H1 (cell line): ENCODE measurements around the gene ADRB2. TPM values are rescaled to one million over a fixed set of nuclear protein-coding genes. Genes with fewer than 3 reads are reported as not detected.

Source experiments
- CTCF ChIA-PET: fragments of 300-600 bp; sonication (Branson Sonifier 250); formaldehyde crosslinking; loops from one replicate; lab custom pipeline; 2021; ENCODE audit not compliant: partially characterized antibody; lab: Charles Lee
- POLR2A ChIA-PET: fragments of 300-600 bp; sonication (Branson Sonifier 250); formaldehyde crosslinking; loops from one replicate; lab custom pipeline; 2021; ENCODE audit warnings: inconsistent platforms; ENCODE audit not compliant: partially characterized antibody; lab: Charles Lee
- DNase-seq, 2 experiments: peaks; one replicate each; pipeline versions ENCODE4 v3.0.0 to v3.0.0-alpha.2; 2010 to 2022; ENCODE audit warnings: low spot score in 2 of 2, low read depth in 1 of 2, mixed read lengths in 1 of 2
- FAIRE-seq: peaks from 2 replicates; lab custom pipeline; 2011; peaks lifted over from hg19 to GRCh38; lab: Jason Lieb, UNC
- H2AFZ ChIP-seq: 2 replicates; pipeline ENCODE4 v1.8.1; 2012; ENCODE audit warnings: low read length, inconsistent platforms
- H2AK5ac ChIP-seq: 2 replicates; pipeline ENCODE4 v1.6.1; 2013; ENCODE audit warnings: low read depth, low read length
- H2BK120ac ChIP-seq: replicated peaks from 2 replicates; pipeline ENCODE3; 2013; ENCODE audit warnings: low read depth, low read length, inconsistent platforms
- H2BK12ac ChIP-seq: 2 replicates; pipeline ENCODE4 v1.6.1; 2013; ENCODE audit warnings: low read depth, low read length
- H2BK15ac ChIP-seq: 2 replicates; pipeline ENCODE4 v1.6.1; 2013; ENCODE audit warnings: low read length
- H2BK20ac ChIP-seq: 2 replicates; pipeline ENCODE4 v1.6.1; 2013; ENCODE audit warnings: low read length
- H2BK5ac ChIP-seq: 2 replicates; pipeline ENCODE4 v1.6.1; 2013; ENCODE audit warnings: low read depth, low read length
- H3K14ac ChIP-seq: 2 replicates; pipeline ENCODE4 v1.6.1; 2013; ENCODE audit warnings: inconsistent platforms; ENCODE audit not compliant: insufficient read length
- H3K18ac ChIP-seq: 2 replicates; pipeline ENCODE4 v1.6.1; 2013; ENCODE audit warnings: low read length; ENCODE audit errors: extremely low read depth
- H3K23ac ChIP-seq: 2 replicates; pipeline ENCODE4 v1.6.1; 2013; ENCODE audit warnings: inconsistent platforms; ENCODE audit not compliant: insufficient read length
- H3K23me2 ChIP-seq: 2 replicates; pipeline ENCODE4 v1.6.1; 2013; ENCODE audit warnings: low read depth, low read length
- H3K27ac ChIP-seq: 2 replicates; pipeline ENCODE4 v1.6.1; 2011; ENCODE audit warnings: low read depth, low read length, inconsistent platforms
- H3K27me3 ChIP-seq, 4 experiments: replicated peaks in 1 of 4; 1 replicate in 1 of 4; 2 replicates in 3 of 4; pipeline versions ENCODE4 v1.6.1 to v1.8.1; 2011 to 2013; ENCODE audit warnings: low read length in 3 of 4, mild to moderate bottlenecking in 3 of 4, inconsistent platforms in 2 of 4, mixed read lengths in 2 of 4, moderate library complexity in 1 of 4; ENCODE audit not compliant: control insufficient read depth in 3 of 4, insufficient read depth in 3 of 4; ENCODE audit errors: extremely low read depth in 1 of 4
- H3K36me3 ChIP-seq, 4 experiments: 2 replicates each; pipeline versions ENCODE4 v1.6.1 to v1.8.1; 2011 to 2013; ENCODE audit warnings: mild to moderate bottlenecking in 4 of 4, low read length in 3 of 4, moderate library complexity in 2 of 4, control low read depth in 1 of 4, inconsistent platforms in 1 of 4; ENCODE audit not compliant: insufficient read depth in 4 of 4, control insufficient read depth in 2 of 4
- H3K4ac ChIP-seq: replicated peaks from 2 replicates; pipeline ENCODE3; 2013; ENCODE audit warnings: low read length, low read depth, mixed read lengths, inconsistent platforms; ENCODE audit not compliant: insufficient read length
- H3K4me1 ChIP-seq, 4 experiments: replicated peaks in 1 of 4; 1 replicate in 1 of 4; 2 replicates in 3 of 4; pipeline versions ENCODE4 v1.6.1 to v1.8.1; 2011 to 2013; ENCODE audit warnings: low read length in 3 of 4, inconsistent platforms in 2 of 4, mixed read lengths in 1 of 4; ENCODE audit not compliant: insufficient read depth in 4 of 4, control insufficient read depth in 3 of 4
- H3K4me2 ChIP-seq, 2 experiments: 2 replicates each; pipeline versions ENCODE4 v1.6.1 to v1.8.1; 2011 to 2013; ENCODE audit warnings: low read depth in 2 of 2, low read length in 2 of 2, control low read depth in 1 of 2, inconsistent platforms in 1 of 2, mild to moderate bottlenecking in 1 of 2; ENCODE audit not compliant: insufficient read depth in 1 of 2
- H3K4me3 ChIP-seq, 4 experiments: fragments of 200-600, 300-600 bp in 1 of 4; sonication (generic), shearing (Covaris generic), sonication (Bioruptor Twin) in 1 of 4; 2 replicates each; pipeline versions ENCODE4 v1.5.1 to v1.8.1; 2011 to 2016; ENCODE audit warnings: low read length in 4 of 4, low read depth in 3 of 4, control low read depth in 2 of 4, inconsistent platforms in 2 of 4, mild to moderate bottlenecking in 2 of 4, mixed read lengths in 1 of 4, moderate library complexity in 1 of 4; ENCODE audit not compliant: insufficient read depth in 2 of 4; ENCODE audit errors: extremely low read depth in 1 of 4
- H3K56ac ChIP-seq: replicated peaks from 2 replicates; pipeline ENCODE3; 2013; ENCODE audit warnings: low read depth, mild to moderate bottlenecking, mixed read lengths, low read length, inconsistent platforms; ENCODE audit not compliant: insufficient read length
- H3K79me1 ChIP-seq: 2 replicates; pipeline ENCODE4 v1.6.1; 2013; ENCODE audit warnings: low read depth, low read length, control low read depth
- H3K79me2 ChIP-seq, 2 experiments: 2 replicates each; pipeline versions ENCODE4 v1.6.1 to v1.8.1; 2012 to 2013; ENCODE audit warnings: low read length in 2 of 2, mild to moderate bottlenecking in 2 of 2, inconsistent platforms in 1 of 2; ENCODE audit not compliant: insufficient read depth in 2 of 2, control insufficient read depth in 1 of 2
- H3K9ac ChIP-seq, 4 experiments: replicated peaks in 1 of 4; 1 replicate in 1 of 4; 2 replicates in 3 of 4; pipeline versions ENCODE4 v1.6.1 to v1.8.1; 2011 to 2013; ENCODE audit warnings: low read depth in 3 of 4, low read length in 3 of 4, control low read depth in 2 of 4, mild to moderate bottlenecking in 2 of 4, moderate library complexity in 2 of 4, inconsistent platforms in 1 of 4; ENCODE audit errors: extremely low read depth in 1 of 4
- H3K9me3 ChIP-seq, 2 experiments: 2 replicates each; pipeline versions ENCODE4 v1.6.1 to v1.8.1; 2012 to 2013; ENCODE audit warnings: mild to moderate bottlenecking in 2 of 2, moderate library complexity in 2 of 2, control low read depth in 1 of 2, inconsistent platforms in 1 of 2, low read depth in 1 of 2, low read length in 1 of 2, mixed read lengths in 1 of 2; ENCODE audit not compliant: insufficient read depth in 2 of 2
- H4K20me1 ChIP-seq, 2 experiments: replicated peaks in 1 of 2; 2 replicates each; pipeline versions ENCODE3 to v1.8.1; 2011 to 2013; ENCODE audit warnings: inconsistent platforms in 2 of 2, low read length in 2 of 2, mild to moderate bottlenecking in 1 of 2; ENCODE audit not compliant: insufficient read depth in 2 of 2, control insufficient read depth in 1 of 2
- H4K5ac ChIP-seq: 2 replicates; pipeline ENCODE4 v1.6.1; 2013; ENCODE audit warnings: low read length, low read depth, mixed read lengths, inconsistent platforms; ENCODE audit not compliant: insufficient read length
- H4K8ac ChIP-seq: 2 replicates; pipeline ENCODE4 v1.8.0; 2013; ENCODE audit warnings: mild to moderate bottlenecking, moderate library complexity, low read length, inconsistent platforms; ENCODE audit not compliant: insufficient read depth; ENCODE audit errors: extremely low read depth
- H4K91ac ChIP-seq: replicated peaks from 2 replicates; pipeline ENCODE3; 2013; ENCODE audit warnings: low read length, mixed read lengths, inconsistent platforms; ENCODE audit not compliant: insufficient read length
- CTBP2 ChIP-seq: IDR thresholded peaks from 2 replicates; pipeline ENCODE4 v1.7.0; 2011; ENCODE audit warnings: borderline replicate concordance, mild to moderate bottlenecking, moderate library complexity, mixed read lengths, low read length; ENCODE audit not compliant: insufficient read depth, insufficient read length
- CTCF ChIP-seq, 3 experiments: IDR thresholded peaks; 1 replicate in 2 of 3; 2 replicates in 1 of 3; pipeline versions ENCODE4 v1.5.1 to v1.6.1; 2011; ENCODE audit warnings: low read length in 3 of 3, mild to moderate bottlenecking in 3 of 3, inconsistent platforms in 2 of 3, low read depth in 1 of 3, moderate library complexity in 1 of 3; ENCODE audit not compliant: insufficient read depth in 1 of 3; ENCODE audit errors: control extremely low read depth in 1 of 3
- EP300 ChIP-seq, 2 experiments: IDR thresholded peaks; 1 replicate in 1 of 2; 2 replicates in 1 of 2; pipeline ENCODE4 v1.6.1; 2011 to 2012; ENCODE audit warnings: low read depth in 2 of 2, low read length in 2 of 2, mild to moderate bottlenecking in 2 of 2, borderline replicate concordance in 1 of 2, inconsistent platforms in 1 of 2, moderate library complexity in 1 of 2
- KDM4A ChIP-seq: IDR thresholded peaks from one replicate; pipeline ENCODE4 v1.7.1; 2012; ENCODE audit warnings: low read depth, mild to moderate bottlenecking, moderate library complexity, low read length, inconsistent platforms; ENCODE audit not compliant: severe bottlenecking
- NANOG ChIP-seq: IDR thresholded peaks from 2 replicates; pipeline ENCODE4 v1.6.1; 2011; ENCODE audit warnings: low read length, low read depth, mild to moderate bottlenecking, inconsistent platforms; ENCODE audit not compliant: insufficient read depth, poor library complexity, severe bottlenecking
- SIX5 ChIP-seq: IDR thresholded peaks from 2 replicates; pipeline ENCODE4 v1.6.1; 2011; ENCODE audit warnings: mild to moderate bottlenecking, low read depth, low read length
- SP1 ChIP-seq: IDR thresholded peaks from 2 replicates; pipeline ENCODE4 v1.6.1; 2011; ENCODE audit warnings: low read depth, low read length
- WGBS, 2 experiments: shearing (Covaris generic) in 1 of 2; methylation state at CpG; one replicate each; pipeline versions ENCODE4 v1.1.6 to v1.1.7; 2013 to 2015; ENCODE audit warnings: low lambda C conversion rate in 2 of 2, mixed read lengths in 2 of 2, inconsistent platforms in 1 of 2, low coverage in 1 of 2, missing lambda C conversion rate in 1 of 2; ENCODE audit not compliant: insufficient replicate concordance in 2 of 2, insufficient coverage in 1 of 2, insufficient read length in 1 of 2; ENCODE audit errors: extremely low coverage in 1 of 2, missing lambda C conversion rate in 1 of 2; 5-methylcytosine and 5-hydroxymethylcytosine counted together
- polyA plus RNA-seq, 7 experiments: library from polyadenylated mRNA; depleted of rRNA in 3 of 7; stranded (reverse) in 5 of 7; unstranded in 2 of 7; fragments of >200 nt in 5 of 7; fragments of 200-250 nt in 2 of 7; gene quantifications; 1 replicate in 5 of 7; 2 replicates in 1 of 7; 4 replicates in 1 of 7; pipeline versions ENCODE4 v1.2.1 to v1.2.3, GENCODE V29; 2011 to 2013; ENCODE audit warnings: missing spikeins in 2 of 7, mixed read lengths in 2 of 7
- total RNA-seq: library from RNA; stranded (reverse); fragmentation: NEBNext Ultra II Directional; extraction: Animal tissue kit (Norgen Biotek cat#: 25700); gene quantifications from 2 replicates; pipeline ENCODE4 v1.2.1, GENCODE V29; 2021

The ADRB2 gene
- total and polyA plus RNA-seq, 2 of the 8 experiments (the other 6 are each of a cell fraction or from before 2014, with no cell fraction given): 0.65 to 0.77 TPM

GRCh38 chr5:148842161-148842560 is 15.8 kb downstream of the ADRB2 start:
- no peaks in the 10 kb centered on the region for H3K36me3 ChIP-seq
- H4K5ac ChIP-seq: no peak overlapping the region
- H3K4me1 ChIP-seq: no peaks in the 10 kb centered on the region
- no peaks in the 10 kb centered on the region for H3K9me3 ChIP-seq
- H3K56ac ChIP-seq: no peak overlapping the region
- no peaks in the 10 kb centered on the region for H3K27me3 ChIP-seq
- H4K8ac ChIP-seq: no peak overlapping the region
- H3K4me3 ChIP-seq: no peak overlapping the region
- H4K91ac ChIP-seq: no peak overlapping the region
- no peaks in the 10 kb centered on the region for H3K79me2 ChIP-seq
- no peak overlapping the region for H2BK15ac ChIP-seq
- H3K18ac ChIP-seq: no peak overlapping the region
- H3K79me1 ChIP-seq: no peaks in the 10 kb centered on the region
- H2AFZ ChIP-seq: no peak overlapping the region
- H3K4ac ChIP-seq: no peak overlapping the region
- H4K20me1 ChIP-seq: no peaks in the 10 kb centered on the region
- H2BK20ac ChIP-seq: no peak overlapping the region
- H2AK5ac ChIP-seq: no peak overlapping the region
- no peaks in the 10 kb centered on the region for H3K23me2 ChIP-seq
- DNase-seq: no peak
- no peak overlapping the region for H2BK5ac ChIP-seq
- no peak for FAIRE-seq
- no peak overlapping the region for H3K9ac ChIP-seq
- H2BK12ac ChIP-seq: no peak overlapping the region
- H3K23ac ChIP-seq: no peak overlapping the region
- H2BK120ac ChIP-seq: no peak overlapping the region
- POLR2A ChIA-PET: no interaction called here
- CTCF ChIA-PET: interaction anchor here (0.8 to 1.3 kb wide), 5 partner anchors 15 to 170 kb away, joined by 3 to 4 read pairs (median 3); no protein-coding TSS in a partner anchor
- 95% methylated on average over 2 of the region's 2 CpGs; no CpG with 5 or more reads in 1 of the 2 experiments for WGBS, 2 experiments
- no peak overlapping the region for H3K4me2 ChIP-seq
- H3K27ac ChIP-seq: no peak overlapping the region
- H3K14ac ChIP-seq: no peak overlapping the region
- TF ChIP-seq SIX5 (no peak), EP300 (IDR thresholded peaks at IDR 0.05; ENCODE audit: borderline replicate concordance in 1 of 2, low read depth in 2 of 2, low read length in 2 of 2) (no peak), KDM4A (no peak), CTBP2 (no peak), CTCF (IDR thresholded peaks at IDR 0.05; ENCODE audit: control extremely low read depth in 1 of 3, insufficient read depth in 1 of 3, low read depth in 1 of 3, low read length in 3 of 3) (no peak), SP1 (no peak), NANOG (no peak)
